Retinal pigment epithelial cell (primary cell): ENCODE measurements around the gene APOL2.
"Not testable (repeated sequence)": the region's sequence is repeated elsewhere in the genome, so short reads cannot be mapped to it uniquely, and the experiment has no call there.

ENCODE experiments used
- DNase-seq: peaks from one replicate; pipeline ENCODE4 v3.0.0-alpha.2; 2010; ENCODE audit warnings: low read depth
- H3K4me3 ChIP-seq: 2 replicates; pipeline ENCODE4 v1.5.1; 2011; ENCODE audit warnings: mild to moderate bottlenecking, low read length, control low read depth, moderate library complexity
- CTCF ChIP-seq: conservative IDR thresholded peaks from 2 replicates; pipeline ENCODE4 v1.5.1; 2011; ENCODE audit warnings: low read depth, low read length, control low read depth, inconsistent platforms

APOL2 gene

GRCh38 chr22:36233796-36234195 is 5.5 kb downstream of the APOL2 start:
- TF ChIP-seq CTCF, result no peak
- H3K4me3 ChIP-seq, result no peak overlapping the region
- no peak for DNase-seq

- H3K4me3 ChIP-seq, result no peak overlapping the region
- TF ChIP-seq CTCF, result no peak
- no peak for DNase-seq
Observed at GRCh38 chr22:36232715-36233401, 6.5 kb downstream of the APOL2 start.

- DNase-seq, H3K4me3 ChIP-seq: not testable (repeated sequence)
Observed at GRCh38 chr22:36231051-36231450, 8.3 kb downstream of the APOL2 start.

GRCh38 chr22:36229649-36230048 is 9.7 kb downstream of the APOL2 start:
- H3K4me3 ChIP-seq, DNase-seq: not testable (repeated sequence)

GRCh38 chr22:36228944-36229343 is 10.4 kb downstream of the APOL2 start:
- no peak for TF ChIP-seq CTCF
- no peak overlapping the region for H3K4me3 ChIP-seq
- DNase-seq, result no peak

GRCh38 chr22:36228369-36228768 is 11.0 kb downstream of the APOL2 start:
- not testable (repeated sequence) for DNase-seq, H3K4me3 ChIP-seq

- H3K4me3 ChIP-seq, result no peak overlapping the region
- DNase-seq, result no peak
- TF ChIP-seq CTCF, result no peak
Observed at GRCh38 chr22:36227806-36228205, 11.5 kb downstream of the APOL2 start.

- DNase-seq, result no peak
- H3K4me3 ChIP-seq, result no peak overlapping the region
Observed at GRCh38 chr22:36227396-36227795, 11.9 kb downstream of the APOL2 start.

More at GRCh38 chr22:36227396-36227795, 11.9 kb downstream of the APOL2 start:
- TF ChIP-seq CTCF, result no peak
